Measurements from ENCODE around the gene EPHA4.

The EPHA4 gene

GRCh38 chr2:221407765-221408164 is 164.3 kb downstream of the EPHA4 start:
- DNase-seq, result no peak
- POLR2A ChIA-PET, result no interaction called here
- H3K27ac ChIP-seq (ENCODE audit: insufficient read depth in 1 of 2, low read depth in 1 of 2, low read length in 2 of 2, poor library complexity in 1 of 2, severe bottlenecking in 2 of 2), result no peak overlapping the region
- H3K27me3 ChIP-seq (replicated peaks in 2 of 5; ENCODE audit: control insufficient read depth in 4 of 5, insufficient read depth in 5 of 5, low read length in 4 of 5), result no peaks in the 10 kb centered on the region
- H3K4me1 ChIP-seq (ENCODE audit: control extremely low read depth in 1 of 4, control insufficient read depth in 4 of 4, insufficient read depth in 4 of 4, low read length in 3 of 4), result no peaks in the 10 kb centered on the region
- no peaks in the 10 kb centered on the region for H3K9me3 ChIP-seq (ENCODE audit: control extremely low read depth in 1 of 5, control insufficient read depth in 4 of 5, insufficient read depth in 2 of 5, low read depth in 1 of 5, low read length in 4 of 5)
- no peak overlapping the region for H3K4me3 ChIP-seq (ENCODE audit: control insufficient read depth in 1 of 7, extremely low read depth in 1 of 7, insufficient read depth in 4 of 7, low read depth in 2 of 7, low read length in 6 of 7)
- WGBS (ENCODE audit: insufficient coverage), result 93% methylated on average over 3 of the region's 5 CpGs
- H3K36me3 ChIP-seq (ENCODE audit: control insufficient read depth in 4 of 4, insufficient read depth in 4 of 4, low read length in 3 of 4), result no peaks in the 10 kb centered on the region
- CTCF ChIA-PET, result no interaction called here

- no peaks in the 10 kb centered on the region for H3K9me3 ChIP-seq (ENCODE audit: control extremely low read depth in 1 of 5, control insufficient read depth in 4 of 5, insufficient read depth in 2 of 5, low read depth in 1 of 5, low read length in 4 of 5)
- no peak overlapping the region for H3K4me3 ChIP-seq (ENCODE audit: control insufficient read depth in 1 of 7, extremely low read depth in 1 of 7, insufficient read depth in 4 of 7, low read depth in 2 of 7, low read length in 6 of 7)
- ChIA-PET CTCF (no interaction called here), POLR2A (no interaction called here)
- no peaks in the 10 kb centered on the region for H3K36me3 ChIP-seq (ENCODE audit: control insufficient read depth in 4 of 4, insufficient read depth in 4 of 4, low read length in 3 of 4)
- H3K4me1 ChIP-seq (ENCODE audit: control extremely low read depth in 1 of 4, control insufficient read depth in 4 of 4, insufficient read depth in 4 of 4, low read length in 3 of 4), result no peaks in the 10 kb centered on the region
- no peak overlapping the region for H3K27ac ChIP-seq (ENCODE audit: insufficient read depth in 1 of 2, low read depth in 1 of 2, low read length in 2 of 2, poor library complexity in 1 of 2, severe bottlenecking in 2 of 2)
- H3K27me3 ChIP-seq (replicated peaks in 2 of 5; ENCODE audit: control insufficient read depth in 4 of 5, insufficient read depth in 5 of 5, low read length in 4 of 5), result no peaks in the 10 kb centered on the region
- no peak for DNase-seq
These were observed 166.6 kb downstream of the EPHA4 start for GRCh38 chr2:221405521-221405920.

- DNase-seq, result no peak
- peaks cover 0 to 10% (median 2%) of the 10 kb centered on the region in 5 experiments for H3K9me3 ChIP-seq (ENCODE audit: control extremely low read depth in 1 of 5, control insufficient read depth in 4 of 5, insufficient read depth in 2 of 5, low read depth in 1 of 5, low read length in 4 of 5)
- no CpG with 5 or more reads among the region's 1 CpG for WGBS (ENCODE audit: insufficient coverage)
- ChIA-PET POLR2A (no interaction called here), CTCF (interaction anchor here (0.7 to 1.3 kb wide), 2 partner anchors 11 to 15 kb away, joined by 3 read pairs; no protein-coding TSS in a partner anchor)
- no peaks in the 10 kb centered on the region for H3K36me3 ChIP-seq (ENCODE audit: control insufficient read depth in 4 of 4, insufficient read depth in 4 of 4, low read length in 3 of 4)
- H3K27ac ChIP-seq (ENCODE audit: insufficient read depth in 1 of 2, low read depth in 1 of 2, low read length in 2 of 2, poor library complexity in 1 of 2, severe bottlenecking in 2 of 2), result no peak overlapping the region
- no peak overlapping the region for H3K4me3 ChIP-seq (ENCODE audit: control insufficient read depth in 1 of 7, extremely low read depth in 1 of 7, insufficient read depth in 4 of 7, low read depth in 2 of 7, low read length in 6 of 7)
- H3K27me3 ChIP-seq (replicated peaks in 2 of 5; ENCODE audit: control insufficient read depth in 4 of 5, insufficient read depth in 5 of 5, low read length in 4 of 5), result no peaks in the 10 kb centered on the region
- no peaks in the 10 kb centered on the region for H3K4me1 ChIP-seq (ENCODE audit: control extremely low read depth in 1 of 4, control insufficient read depth in 4 of 4, insufficient read depth in 4 of 4, low read length in 3 of 4)
These were observed 170.0 kb downstream of the EPHA4 start for GRCh38 chr2:221402072-221402471.

GRCh38 chr2:221400411-221400810 is 171.7 kb downstream of the EPHA4 start:
- ChIA-PET POLR2A (no interaction called here), CTCF (no interaction called here)
- no peak for DNase-seq
- no peaks in the 10 kb centered on the region for H3K36me3 ChIP-seq (ENCODE audit: control insufficient read depth in 4 of 4, insufficient read depth in 4 of 4, low read length in 3 of 4)
- peaks cover 0 to 10% (median 2%) of the 10 kb centered on the region in 5 experiments for H3K9me3 ChIP-seq (ENCODE audit: control extremely low read depth in 1 of 5, control insufficient read depth in 4 of 5, insufficient read depth in 2 of 5, low read depth in 1 of 5, low read length in 4 of 5)
- H3K27me3 ChIP-seq (replicated peaks in 2 of 5; ENCODE audit: control insufficient read depth in 4 of 5, insufficient read depth in 5 of 5, low read length in 4 of 5), result no peaks in the 10 kb centered on the region
- no peak overlapping the region for H3K27ac ChIP-seq (ENCODE audit: insufficient read depth in 1 of 2, low read depth in 1 of 2, low read length in 2 of 2, poor library complexity in 1 of 2, severe bottlenecking in 2 of 2)
- no peak overlapping the region for H3K4me3 ChIP-seq (ENCODE audit: control insufficient read depth in 1 of 7, extremely low read depth in 1 of 7, insufficient read depth in 4 of 7, low read depth in 2 of 7, low read length in 6 of 7)
- WGBS (ENCODE audit: insufficient coverage), result no CpG with 5 or more reads among the region's 4 CpGs
- no peaks in the 10 kb centered on the region for H3K4me1 ChIP-seq (ENCODE audit: control extremely low read depth in 1 of 4, control insufficient read depth in 4 of 4, insufficient read depth in 4 of 4, low read length in 3 of 4)

- no peaks in the 10 kb centered on the region for H3K36me3 ChIP-seq (ENCODE audit: control insufficient read depth in 4 of 4, insufficient read depth in 4 of 4, low read length in 3 of 4)
- DNase-seq, result no peak
- no peaks in the 10 kb centered on the region for H3K4me1 ChIP-seq (ENCODE audit: control extremely low read depth in 1 of 4, control insufficient read depth in 4 of 4, insufficient read depth in 4 of 4, low read length in 3 of 4)
- ChIA-PET POLR2A (no interaction called here), CTCF (no interaction called here)
- WGBS (ENCODE audit: insufficient coverage), result 89% methylated on average over 4 of the region's 4 CpGs
- H3K27me3 ChIP-seq (replicated peaks in 2 of 5; ENCODE audit: control insufficient read depth in 4 of 5, insufficient read depth in 5 of 5, low read length in 4 of 5), result no peaks in the 10 kb centered on the region
- H3K4me3 ChIP-seq (ENCODE audit: control insufficient read depth in 1 of 7, extremely low read depth in 1 of 7, insufficient read depth in 4 of 7, low read depth in 2 of 7, low read length in 6 of 7), result no peak overlapping the region
- no peak overlapping the region for H3K27ac ChIP-seq (ENCODE audit: insufficient read depth in 1 of 2, low read depth in 1 of 2, low read length in 2 of 2, poor library complexity in 1 of 2, severe bottlenecking in 2 of 2)
- peaks cover 0 to 10% (median 2%) of the 10 kb centered on the region in 5 experiments for H3K9me3 ChIP-seq (ENCODE audit: control extremely low read depth in 1 of 5, control insufficient read depth in 4 of 5, insufficient read depth in 2 of 5, low read depth in 1 of 5, low read length in 4 of 5)
These were observed 172.9 kb downstream of the EPHA4 start for GRCh38 chr2:221399183-221399582.

GRCh38 chr2:221397187-221397586 is 174.9 kb downstream of the EPHA4 start:
- no CpG with 5 or more reads among the region's 1 CpG for WGBS (ENCODE audit: insufficient coverage)
- CTCF ChIA-PET, result no interaction called here

GRCh38 chr2:221392228-221392881 is 179.7 kb downstream of the EPHA4 start:
- H3K36me3 ChIP-seq (ENCODE audit: control insufficient read depth in 4 of 4, insufficient read depth in 4 of 4, low read length in 3 of 4), result no peaks in the 10 kb centered on the region
- DNase-seq, result no peak
- ChIA-PET POLR2A (no interaction called here), CTCF (no interaction called here)
- H3K27ac ChIP-seq (ENCODE audit: insufficient read depth in 1 of 2, low read depth in 1 of 2, low read length in 2 of 2, poor library complexity in 1 of 2, severe bottlenecking in 2 of 2), result no peak overlapping the region
- 94% methylated on average over 3 of the region's 5 CpGs for WGBS (ENCODE audit: insufficient coverage)
- no peaks in the 10 kb centered on the region for H3K9me3 ChIP-seq (ENCODE audit: control extremely low read depth in 1 of 5, control insufficient read depth in 4 of 5, insufficient read depth in 2 of 5, low read depth in 1 of 5, low read length in 4 of 5)
- no peak overlapping the region for H3K4me3 ChIP-seq (ENCODE audit: control insufficient read depth in 1 of 7, extremely low read depth in 1 of 7, insufficient read depth in 4 of 7, low read depth in 2 of 7, low read length in 6 of 7)
- H3K27me3 ChIP-seq (replicated peaks in 2 of 5; ENCODE audit: control insufficient read depth in 4 of 5, insufficient read depth in 5 of 5, low read length in 4 of 5), result no peaks in the 10 kb centered on the region
- H3K4me1 ChIP-seq (ENCODE audit: control extremely low read depth in 1 of 4, control insufficient read depth in 4 of 4, insufficient read depth in 4 of 4, low read length in 3 of 4), result no peaks in the 10 kb centered on the region

More at GRCh38 chr2:221397187-221397586, 174.9 kb downstream of the EPHA4 start:
- Histone ChIP-seq H3K4me1 (ENCODE audit: control extremely low read depth in 1 of 4, control insufficient read depth in 4 of 4, insufficient read depth in 4 of 4, low read length in 3 of 4) (no peaks in the 10 kb centered on the region), H3K4me3 (ENCODE audit: control insufficient read depth in 1 of 7, extremely low read depth in 1 of 7, insufficient read depth in 4 of 7, low read depth in 2 of 7, low read length in 6 of 7) (no peak overlapping the region), H3K9me3 (ENCODE audit: control extremely low read depth in 1 of 5, control insufficient read depth in 4 of 5, insufficient read depth in 2 of 5, low read depth in 1 of 5, low read length in 4 of 5) (peaks cover 0 to 10% (median 2%) of the 10 kb centered on the region in 5 experiments), H3K27ac (ENCODE audit: insufficient read depth in 1 of 2, low read depth in 1 of 2, low read length in 2 of 2, poor library complexity in 1 of 2, severe bottlenecking in 2 of 2) (no peak overlapping the region), H3K36me3 (ENCODE audit: control insufficient read depth in 4 of 4, insufficient read depth in 4 of 4, low read length in 3 of 4) (no peaks in the 10 kb centered on the region), H3K27me3 (replicated peaks in 2 of 5; ENCODE audit: control insufficient read depth in 4 of 5, insufficient read depth in 5 of 5, low read length in 4 of 5) (no peaks in the 10 kb centered on the region)
- no peak for DNase-seq
- POLR2A ChIA-PET, result no interaction called here

Measured in common myeloid progenitor, CD34-positive (primary cell).